ENCODE measurements around the gene SEMA5A.

GRCh38 chr5:9115093-9115492, 430.8 kb downstream of the SEMA5A start:
- no peak for TF ChIP-seq POLR2A (IDR thresholded peaks at IDR 0.05; ENCODE audit: low read length)
- TF ChIP-seq GATA1 (IDR thresholded peaks at IDR 0.05; ENCODE audit: low read depth, low read length): no peak

All from erythroblast (primary cell).